Spleen (tissue), 7 donors: ENCODE measurements around the gene WDR82.

Experiments
- POLR2AphosphoS5 ChIP-seq, 3 donors: sonication (generic); formaldehyde crosslinking; IDR thresholded peaks; one replicate each; pipeline ENCODE4 v1.5.1; 2017; ENCODE audit warnings: antibody characterized with exemption in 3 of 3
- TF ChIP-seq, protein P1 (sequence below), 11 experiments: fragments of 200-600 bp in 7 of 11; fragments of 450-650 bp in 4 of 11; sonication (generic) in 4 of 11; IDR thresholded peaks in 8 of 11; conservative IDR thresholded peaks in 3 of 11; 1 replicate in 7 of 11; 2 replicates in 4 of 11; pipeline versions ENCODE4 v1.4.0 to v1.8.0; 2016 to 2021; ENCODE audit warnings: antibody characterized with exemption in 11 of 11, inconsistent platforms in 4 of 11, mild to moderate bottlenecking in 1 of 11
- donor health status: DM: no; HTN: no; CAD: no; lungs with moderate emphysema.
- donor health status: DM: no; HTN: no; CAD: no.
- donor health status: DM: no; HTN: no; CAD: no.

- TF ChIP-seq, protein P1, sequence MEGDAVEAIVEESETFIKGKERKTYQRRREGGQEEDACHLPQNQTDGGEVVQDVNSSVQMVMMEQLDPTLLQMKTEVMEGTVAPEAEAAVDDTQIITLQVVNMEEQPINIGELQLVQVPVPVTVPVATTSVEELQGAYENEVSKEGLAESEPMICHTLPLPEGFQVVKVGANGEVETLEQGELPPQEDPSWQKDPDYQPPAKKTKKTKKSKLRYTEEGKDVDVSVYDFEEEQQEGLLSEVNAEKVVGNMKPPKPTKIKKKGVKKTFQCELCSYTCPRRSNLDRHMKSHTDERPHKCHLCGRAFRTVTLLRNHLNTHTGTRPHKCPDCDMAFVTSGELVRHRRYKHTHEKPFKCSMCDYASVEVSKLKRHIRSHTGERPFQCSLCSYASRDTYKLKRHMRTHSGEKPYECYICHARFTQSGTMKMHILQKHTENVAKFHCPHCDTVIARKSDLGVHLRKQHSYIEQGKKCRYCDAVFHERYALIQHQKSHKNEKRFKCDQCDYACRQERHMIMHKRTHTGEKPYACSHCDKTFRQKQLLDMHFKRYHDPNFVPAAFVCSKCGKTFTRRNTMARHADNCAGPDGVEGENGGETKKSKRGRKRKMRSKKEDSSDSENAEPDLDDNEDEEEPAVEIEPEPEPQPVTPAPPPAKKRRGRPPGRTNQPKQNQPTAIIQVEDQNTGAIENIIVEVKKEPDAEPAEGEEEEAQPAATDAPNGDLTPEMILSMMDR (IDR thresholded peaks at IDR 0.05 in 8 of 11, conservative IDR thresholded peaks at IDR 0.05 in 3 of 11) = no peak
- TF ChIP-seq POLR2AphosphoS5 (IDR thresholded peaks at IDR 0.05) = no peak
Measured at GRCh38 chr3:52268036-52268435, 10.4 kb downstream of the WDR82 start.
